ENCODE measurements around the gene TTC6.
"Not testable (repeated sequence)": the region's sequence is repeated elsewhere in the genome, so short reads cannot be mapped to it uniquely, and the experiment has no call there.

TTC6 gene, protein sequence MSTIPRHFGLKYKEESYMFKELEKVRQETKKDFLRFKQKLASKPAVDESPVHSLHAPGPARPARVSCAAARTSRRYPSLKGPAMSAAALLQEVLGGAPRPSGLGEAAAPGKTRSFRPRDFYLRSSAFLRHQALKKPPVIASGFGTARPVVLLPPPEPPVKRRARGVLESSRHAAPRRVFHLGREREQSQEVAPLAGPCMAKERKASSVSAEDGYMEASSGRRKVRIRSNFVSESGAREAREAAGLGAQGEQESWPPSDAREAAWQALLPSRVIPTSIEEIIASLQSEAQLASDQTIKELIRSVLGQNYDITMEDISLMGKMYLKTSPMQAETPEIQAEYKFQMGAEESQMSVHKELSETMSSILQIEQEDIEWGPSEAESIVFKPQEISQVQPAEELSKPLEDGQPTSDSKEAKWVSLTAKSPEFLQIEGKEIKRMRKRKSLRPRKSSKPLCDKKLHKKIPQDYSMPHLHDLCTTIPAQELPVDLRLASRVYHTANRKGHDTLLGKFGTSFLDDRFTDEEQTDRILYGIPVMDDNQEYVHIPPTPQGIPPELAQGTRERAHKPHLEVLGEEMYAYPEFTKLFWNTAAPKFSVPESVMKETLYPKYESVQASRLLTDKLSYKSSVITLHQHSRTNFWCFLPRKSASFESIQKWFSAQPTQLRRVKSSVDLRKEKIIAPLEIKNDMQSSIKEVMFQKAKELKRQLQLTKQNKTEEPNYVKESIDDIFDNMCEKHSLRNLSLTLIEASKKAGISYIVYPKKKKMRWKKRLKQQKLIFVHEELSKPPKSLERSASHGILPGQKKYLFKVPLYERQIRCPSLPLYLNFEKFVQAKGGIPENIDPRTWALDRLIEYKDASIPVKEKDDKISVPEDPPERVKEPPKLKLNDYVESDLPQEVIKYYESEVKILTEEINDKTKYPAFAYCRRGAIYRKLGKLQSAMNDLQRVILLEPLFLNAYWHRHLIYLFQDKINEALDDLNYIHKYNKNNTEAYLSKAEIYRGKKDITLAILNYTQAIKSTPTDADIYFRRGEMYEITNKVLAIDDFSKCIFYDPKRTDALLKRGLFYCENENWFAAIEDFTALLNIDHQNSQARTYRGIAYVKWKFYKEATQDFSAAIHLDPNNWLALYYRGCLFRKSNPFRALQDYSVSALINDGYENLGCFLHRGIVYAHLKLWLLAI (N-terminal part only)

GRCh38 chr14:37594971-37595808, at the start of gene TTC6, which contains the start of gene FOXA1:
Gene TTC6, plus strand, starts transcription at chr14:37595629. Its CDS starts 26,436 bp downstream, at chr14:37622065.
Gene FOXA1, minus strand, starts transcription at chr14:37595249. Its CDS starts 277 bp downstream, at chr14:37594972.
- Histone ChIP-seq H3K4me3 (ENCODE audit: low read depth, low read length) (peak within 1 kb of the TSS; percentile 80), H3K27ac (ENCODE audit: low read depth, low read length) (no peak within 1 kb of the TSS)

DNA sequence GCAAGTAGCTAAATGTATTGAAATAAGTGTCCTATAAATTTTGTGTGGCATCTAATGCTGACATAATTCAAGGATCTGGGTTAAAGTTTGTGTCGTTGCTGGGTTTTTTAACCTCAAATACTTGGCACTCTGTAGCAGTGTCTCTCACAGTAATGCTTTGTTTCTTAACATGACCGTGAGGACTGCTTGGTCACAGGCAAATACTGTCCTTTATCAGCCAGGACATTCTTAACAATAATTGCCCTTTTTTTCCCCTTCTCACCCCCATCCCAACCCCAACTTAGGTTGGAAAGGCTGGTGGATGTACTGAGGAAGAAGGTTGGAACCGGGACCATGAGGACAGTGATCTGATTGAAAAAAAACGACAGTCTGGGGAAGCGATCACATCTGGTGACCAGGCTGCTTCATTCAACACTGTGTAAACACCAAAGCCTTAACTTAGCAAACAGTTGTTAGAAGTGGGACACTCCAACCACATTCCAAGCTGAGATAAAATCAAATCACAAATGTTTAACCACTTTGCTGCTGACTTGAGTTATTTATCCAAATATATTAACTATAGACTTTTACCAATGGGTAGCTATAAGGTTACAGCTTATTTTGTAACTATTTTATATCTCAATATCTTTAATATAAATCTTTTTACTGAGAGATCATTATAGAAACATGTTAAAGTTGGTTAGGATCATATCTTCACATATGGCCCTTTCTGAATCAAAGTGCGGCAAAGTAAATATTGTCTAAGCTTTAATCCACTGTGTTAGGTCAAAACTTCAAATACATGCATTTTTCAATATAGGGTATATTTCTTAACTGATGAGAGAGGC, 48.6 kb upstream of the TTC6 start:
- no peaks in the 10 kb centered on the region for H3K4me1 ChIP-seq (ENCODE audit: control insufficient read depth, insufficient read depth, low read length, unreplicated experiment)
- H3K36me3 ChIP-seq (ENCODE audit: insufficient read depth, low read length): no peaks in the 10 kb centered on the region
- no peaks in the 10 kb centered on the region for H3K79me2 ChIP-seq (ENCODE audit: control insufficient read depth, insufficient read depth, low read length, unreplicated experiment)
- H3K27ac ChIP-seq (ENCODE audit: low read depth, low read length): no peak overlapping the region
- H3K4me3 ChIP-seq (ENCODE audit: low read depth, low read length): no peak overlapping the region
- H3K27me3 ChIP-seq (ENCODE audit: insufficient read depth, low read length): no peaks in the 10 kb centered on the region
- H2AFZ ChIP-seq (ENCODE audit: low read length, unreplicated experiment): no peak overlapping the region

More at GRCh38 chr14:37594971-37595808, at the start of gene TTC6, which contains the start of gene FOXA1:
- Histone ChIP-seq H3K4me1 (ENCODE audit: control insufficient read depth, insufficient read depth, low read length, unreplicated experiment) (peaks cover 6% of the 10 kb centered on the region), H3K79me2 (ENCODE audit: control insufficient read depth, insufficient read depth, low read length, unreplicated experiment) (no peaks in the 10 kb centered on the region), H2AFZ (ENCODE audit: low read length, unreplicated experiment) (peak within 1 kb of the TSS; percentile 40), H3K27me3 (ENCODE audit: insufficient read depth, low read length) (peaks cover 89% of the 10 kb centered on the region), H3K36me3 (ENCODE audit: insufficient read depth, low read length) (no peaks in the 10 kb centered on the region)

DNA sequence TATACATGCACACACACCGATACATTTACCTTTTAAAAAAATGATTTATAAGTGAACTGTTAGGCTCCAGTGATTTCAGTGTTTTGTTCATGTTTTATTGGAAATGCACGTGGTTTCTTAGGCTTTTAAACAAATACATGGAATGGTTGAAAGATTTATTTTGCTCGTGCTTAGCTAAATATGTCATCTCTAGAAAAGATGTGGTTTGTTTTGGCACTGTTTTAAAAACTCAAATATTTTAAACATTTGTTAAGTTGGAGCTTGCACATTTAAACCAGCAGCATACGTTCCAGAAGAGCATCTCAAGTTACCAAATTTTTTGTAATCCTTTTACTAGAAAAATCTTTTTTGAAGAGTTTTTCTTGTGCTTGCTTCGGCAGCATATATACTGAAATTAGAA, 44.9 kb upstream of the TTC6 start:
- Histone ChIP-seq H3K27me3 (ENCODE audit: insufficient read depth, low read length) (no peaks in the 10 kb centered on the region), H3K27ac (ENCODE audit: low read depth, low read length) (no peak overlapping the region), H3K79me2 (ENCODE audit: control insufficient read depth, insufficient read depth, low read length, unreplicated experiment) (no peaks in the 10 kb centered on the region), H2AFZ (ENCODE audit: low read length, unreplicated experiment) (no peak overlapping the region), H3K4me1 (ENCODE audit: control insufficient read depth, insufficient read depth, low read length, unreplicated experiment) (no peaks in the 10 kb centered on the region), H3K4me3 (ENCODE audit: low read depth, low read length) (no peak overlapping the region), H3K36me3 (ENCODE audit: insufficient read depth, low read length) (no peaks in the 10 kb centered on the region)

DNA sequence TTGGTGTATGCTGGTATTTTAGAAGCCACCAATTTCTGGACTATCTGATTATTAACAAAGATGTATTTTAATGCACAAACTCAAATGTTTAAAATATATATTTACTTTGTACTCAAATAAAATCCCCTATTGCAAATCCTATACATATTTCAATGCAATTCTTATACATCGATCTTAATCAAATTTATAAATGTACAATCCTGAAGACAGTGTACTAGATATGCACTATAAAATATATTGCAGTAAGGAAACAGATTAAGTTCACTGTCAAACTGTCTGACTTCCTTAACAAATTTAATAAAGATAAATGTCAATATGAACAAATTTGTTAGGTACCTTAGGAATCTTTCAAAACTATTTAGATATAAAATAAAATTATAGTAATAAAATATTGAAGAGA, 44.3 kb upstream of the TTC6 start:
- no peaks in the 10 kb centered on the region for H3K36me3 ChIP-seq (ENCODE audit: insufficient read depth, low read length)
- H2AFZ ChIP-seq (ENCODE audit: low read length, unreplicated experiment): no peak overlapping the region
- H3K4me1 ChIP-seq (ENCODE audit: control insufficient read depth, insufficient read depth, low read length, unreplicated experiment): no peaks in the 10 kb centered on the region
- H3K79me2 ChIP-seq (ENCODE audit: control insufficient read depth, insufficient read depth, low read length, unreplicated experiment): no peaks in the 10 kb centered on the region
- H3K4me3 ChIP-seq (ENCODE audit: low read depth, low read length): no peak overlapping the region
- H3K27me3 ChIP-seq (ENCODE audit: insufficient read depth, low read length): no peaks in the 10 kb centered on the region
- no peak overlapping the region for H3K27ac ChIP-seq (ENCODE audit: low read depth, low read length)

DNA sequence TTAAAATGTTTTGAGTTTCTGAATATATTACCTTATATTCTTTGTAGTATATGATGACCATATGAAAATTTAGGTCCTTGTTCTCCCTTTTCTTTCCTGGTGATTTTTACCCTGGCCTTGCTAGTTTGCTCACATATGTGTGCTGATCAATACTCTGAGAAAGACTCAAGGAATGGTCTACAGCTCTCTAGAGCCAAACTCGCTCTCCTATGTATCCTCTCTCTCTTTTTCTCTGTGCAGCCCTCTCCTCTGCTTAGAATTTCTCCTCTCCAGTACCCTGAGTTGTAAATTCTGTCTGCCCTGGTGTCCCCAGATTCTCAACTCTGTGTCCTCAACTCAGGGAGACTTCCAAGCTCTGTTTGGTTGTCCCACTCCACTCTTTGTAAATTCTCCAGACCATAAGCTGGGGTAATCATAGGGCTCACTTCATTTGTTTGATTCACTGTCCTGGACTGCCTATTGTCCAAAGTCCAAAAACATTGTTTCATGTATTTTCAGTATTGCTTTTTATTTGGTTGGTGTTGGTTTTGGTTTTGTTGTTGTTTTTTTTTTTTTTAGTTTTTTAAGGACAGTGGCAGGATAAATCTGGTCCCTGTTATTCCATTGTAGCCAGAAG, 41.4 kb upstream of the TTC6 start:
- no peak overlapping the region for H3K4me3 ChIP-seq (ENCODE audit: low read depth, low read length)
- no peaks in the 10 kb centered on the region for H3K27me3 ChIP-seq (ENCODE audit: insufficient read depth, low read length)
- H3K27ac ChIP-seq (ENCODE audit: low read depth, low read length): no peak overlapping the region
- no peaks in the 10 kb centered on the region for H3K79me2 ChIP-seq (ENCODE audit: control insufficient read depth, insufficient read depth, low read length, unreplicated experiment)
- H3K4me1 ChIP-seq (ENCODE audit: control insufficient read depth, insufficient read depth, low read length, unreplicated experiment): no peaks in the 10 kb centered on the region
- H3K36me3 ChIP-seq (ENCODE audit: insufficient read depth, low read length): no peaks in the 10 kb centered on the region
- H2AFZ ChIP-seq (ENCODE audit: low read length, unreplicated experiment): no peak overlapping the region

- H3K4me3 ChIP-seq (ENCODE audit: low read depth, low read length); H3K27ac ChIP-seq (ENCODE audit: low read depth, low read length); H3K79me2 ChIP-seq (ENCODE audit: control insufficient read depth, insufficient read depth, low read length, unreplicated experiment); H3K4me1 ChIP-seq (ENCODE audit: control insufficient read depth, insufficient read depth, low read length, unreplicated experiment); H3K27me3 ChIP-seq (ENCODE audit: insufficient read depth, low read length); H3K36me3 ChIP-seq (ENCODE audit: insufficient read depth, low read length); H2AFZ ChIP-seq (ENCODE audit: low read length, unreplicated experiment): not testable (repeated sequence)
Measured at GRCh38 chr14:37555596-37555995, 39.8 kb upstream of the TTC6 start.

DNA sequence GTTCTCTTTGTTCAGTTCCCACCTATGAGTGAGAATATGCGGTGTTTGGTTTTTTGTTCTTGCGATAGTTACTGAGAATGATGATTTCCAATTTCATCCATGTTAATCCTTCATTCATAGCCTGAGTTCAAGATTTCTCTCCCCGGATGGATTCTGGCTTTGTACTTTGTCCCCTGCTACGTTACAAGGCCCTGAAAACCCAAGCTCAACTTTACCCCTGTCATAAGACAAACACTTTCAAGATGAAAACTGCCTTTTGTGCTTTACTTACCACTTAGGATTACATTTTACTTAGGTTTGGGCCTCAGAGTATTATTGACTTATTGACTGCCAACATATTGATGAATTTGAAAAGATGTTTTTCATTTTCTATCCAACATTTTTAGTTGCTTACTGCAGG, 36.7 kb upstream of the TTC6 start:
- H2AFZ ChIP-seq (ENCODE audit: low read length, unreplicated experiment): no peak overlapping the region
- no peaks in the 10 kb centered on the region for H3K36me3 ChIP-seq (ENCODE audit: insufficient read depth, low read length)
- no peaks in the 10 kb centered on the region for H3K4me1 ChIP-seq (ENCODE audit: control insufficient read depth, insufficient read depth, low read length, unreplicated experiment)

GRCh38 chr14:37559386-37559785, 36.0 kb upstream of the TTC6 start:
- Histone ChIP-seq H2AFZ (ENCODE audit: low read length, unreplicated experiment) (no peak overlapping the region), H3K4me1 (ENCODE audit: control insufficient read depth, insufficient read depth, low read length, unreplicated experiment) (no peaks in the 10 kb centered on the region), H3K4me3 (ENCODE audit: low read depth, low read length) (no peak overlapping the region), H3K79me2 (ENCODE audit: control insufficient read depth, insufficient read depth, low read length, unreplicated experiment) (no peaks in the 10 kb centered on the region), H3K36me3 (ENCODE audit: insufficient read depth, low read length) (no peaks in the 10 kb centered on the region), H3K27me3 (ENCODE audit: insufficient read depth, low read length) (no peaks in the 10 kb centered on the region), H3K27ac (ENCODE audit: low read depth, low read length) (no peak overlapping the region)

More for the DNA sequence above, 36.7 kb upstream of the TTC6 start:
- no peaks in the 10 kb centered on the region for H3K79me2 ChIP-seq (ENCODE audit: control insufficient read depth, insufficient read depth, low read length, unreplicated experiment)
- H3K27me3 ChIP-seq (ENCODE audit: insufficient read depth, low read length): no peaks in the 10 kb centered on the region
- no peak overlapping the region for H3K27ac ChIP-seq (ENCODE audit: low read depth, low read length)
- no peak overlapping the region for H3K4me3 ChIP-seq (ENCODE audit: low read depth, low read length)

DNA sequence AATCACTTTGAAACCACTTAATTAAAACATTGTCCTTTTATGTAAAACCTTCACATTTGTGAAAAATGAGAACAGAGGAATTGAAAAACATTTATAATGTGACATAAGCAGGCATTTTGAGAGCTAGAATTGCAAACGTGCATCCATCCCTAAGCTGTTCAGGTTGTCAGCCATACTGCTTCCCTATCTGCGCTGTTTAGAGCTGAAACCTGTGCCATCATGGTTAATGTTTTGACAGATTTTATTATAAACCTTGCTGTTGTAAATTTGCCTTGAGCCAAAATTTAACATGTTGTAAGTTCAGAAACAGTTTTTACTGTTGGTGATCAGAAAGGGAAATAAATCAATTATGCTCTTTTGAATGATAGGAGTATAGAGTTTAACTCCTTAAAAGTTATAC, 32.2 kb upstream of the TTC6 start:
- H3K27me3 ChIP-seq (ENCODE audit: insufficient read depth, low read length): no peaks in the 10 kb centered on the region
- no peak overlapping the region for H3K27ac ChIP-seq (ENCODE audit: low read depth, low read length)
- no peaks in the 10 kb centered on the region for H3K36me3 ChIP-seq (ENCODE audit: insufficient read depth, low read length)
- H2AFZ ChIP-seq (ENCODE audit: low read length, unreplicated experiment): no peak overlapping the region
- no peaks in the 10 kb centered on the region for H3K79me2 ChIP-seq (ENCODE audit: control insufficient read depth, insufficient read depth, low read length, unreplicated experiment)
- no peak overlapping the region for H3K4me3 ChIP-seq (ENCODE audit: low read depth, low read length)
- H3K4me1 ChIP-seq (ENCODE audit: control insufficient read depth, insufficient read depth, low read length, unreplicated experiment): no peaks in the 10 kb centered on the region
